NOMO-1 treated with dmso at 0.1 percent for 144 hours (cell line): ENCODE measurements around the gene IFNG.

Source experiments
- DNase-seq: peaks from one replicate; lab custom pipeline; 2025; ENCODE audit not compliant: unreplicated experiment; lab: John Stamatoyannopoulos, UW

The IFNG gene

GRCh38 chr12:68118096-68118755 is 41.3 kb downstream of the IFNG start:
- no peak for DNase-seq

GRCh38 chr12:68117661-68118060 is 41.9 kb downstream of the IFNG start:
- no peak for DNase-seq

GRCh38 chr12:68115281-68115680 is 44.3 kb downstream of the IFNG start:
- no peak for DNase-seq

GRCh38 chr12:68114606-68115005 is 44.9 kb downstream of the IFNG start:
- no peak for DNase-seq

GRCh38 chr12:68113644-68114043 is 45.9 kb downstream of the IFNG start:
- DNase-seq = no peak

- no peak for DNase-seq
These were observed 47.5 kb downstream of the IFNG start for GRCh38 chr12:68111995-68112394.

GRCh38 chr12:68109444-68110217 is 49.9 kb downstream of the IFNG start:
- DNase-seq = no peak

GRCh38 chr12:68109001-68109400 is 50.5 kb downstream of the IFNG start:
- no peak for DNase-seq

GRCh38 chr12:68106660-68107059 is 52.9 kb downstream of the IFNG start:
- DNase-seq = no peak

GRCh38 chr12:68106160-68106559 is 53.4 kb downstream of the IFNG start:
- no peak for DNase-seq
